ENCODE data around the gene CPXM2. TPM values are rescaled to one million over a fixed set of nuclear protein-coding genes. Genes with fewer than 3 reads are reported as not detected.

The CPXM2 gene
- total RNA-seq, 1 donor from 2014 or later: 12.1 TPM

GRCh38 chr10:123795196-123795780 lies 96.3 kb downstream of the CPXM2 start:
- no peak for DNase-seq (ENCODE audit: low read depth)

DNA sequence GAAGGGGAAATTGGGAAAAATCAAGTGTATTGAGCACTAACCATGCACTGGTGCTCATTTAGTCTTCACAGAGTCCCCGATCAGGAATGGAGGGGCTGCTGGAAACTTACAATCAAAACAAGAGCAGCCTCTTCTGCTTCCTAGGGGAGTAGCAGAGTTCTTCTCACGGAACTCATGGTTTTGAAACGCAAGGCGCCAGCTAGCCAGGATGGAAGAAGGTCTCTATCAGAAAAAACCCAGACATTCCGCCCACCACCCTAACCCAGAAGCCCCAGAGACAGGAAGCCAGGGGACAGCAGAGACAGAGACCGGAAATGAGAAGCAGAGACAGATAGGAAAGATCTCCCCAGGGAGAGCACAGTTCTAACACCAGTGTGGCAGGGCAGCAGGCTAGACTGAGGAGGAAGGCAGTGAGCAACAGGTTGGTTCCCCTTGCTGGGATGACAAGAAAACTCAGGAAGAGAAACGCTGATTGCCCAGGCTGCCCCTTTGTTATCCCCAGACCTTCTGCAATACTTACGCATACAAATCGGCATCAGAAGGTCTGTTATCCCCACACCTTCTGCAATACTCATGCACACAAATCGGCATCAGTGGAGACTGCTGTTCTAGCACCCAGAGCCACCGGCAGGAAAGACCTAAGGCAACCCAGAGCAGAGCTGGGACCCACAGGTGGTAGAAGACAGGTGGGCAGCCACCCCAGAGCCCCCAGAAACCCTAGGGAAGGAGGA lies 99.2 kb downstream of the CPXM2 start:
- DNase-seq (ENCODE audit: low read depth): no peak
- H3K36me3 ChIP-seq (ENCODE audit: control insufficient read depth, insufficient read depth, low read length): no peaks in the 10 kb centered on the region
- H3K27me3 ChIP-seq (ENCODE audit: control insufficient read depth, insufficient read depth, low read length): no peaks in the 10 kb centered on the region
- TF ChIP-seq CTCF (IDR thresholded peaks at IDR 0.05; ENCODE audit: insufficient read depth, low read length, poor library complexity, severe bottlenecking): no peak
- H3K4me3 ChIP-seq (ENCODE audit: low read depth, low read length): no peak overlapping the region

More at GRCh38 chr10:123795196-123795780, 96.3 kb downstream of the CPXM2 start:
- TF ChIP-seq CTCF (IDR thresholded peaks at IDR 0.05; ENCODE audit: insufficient read depth, low read length, poor library complexity, severe bottlenecking): no peak
- no peaks in the 10 kb centered on the region for H3K36me3 ChIP-seq (ENCODE audit: control insufficient read depth, insufficient read depth, low read length)
- H3K4me3 ChIP-seq (ENCODE audit: low read depth, low read length): no peak overlapping the region
- no peaks in the 10 kb centered on the region for H3K27me3 ChIP-seq (ENCODE audit: control insufficient read depth, insufficient read depth, low read length)

DNA sequence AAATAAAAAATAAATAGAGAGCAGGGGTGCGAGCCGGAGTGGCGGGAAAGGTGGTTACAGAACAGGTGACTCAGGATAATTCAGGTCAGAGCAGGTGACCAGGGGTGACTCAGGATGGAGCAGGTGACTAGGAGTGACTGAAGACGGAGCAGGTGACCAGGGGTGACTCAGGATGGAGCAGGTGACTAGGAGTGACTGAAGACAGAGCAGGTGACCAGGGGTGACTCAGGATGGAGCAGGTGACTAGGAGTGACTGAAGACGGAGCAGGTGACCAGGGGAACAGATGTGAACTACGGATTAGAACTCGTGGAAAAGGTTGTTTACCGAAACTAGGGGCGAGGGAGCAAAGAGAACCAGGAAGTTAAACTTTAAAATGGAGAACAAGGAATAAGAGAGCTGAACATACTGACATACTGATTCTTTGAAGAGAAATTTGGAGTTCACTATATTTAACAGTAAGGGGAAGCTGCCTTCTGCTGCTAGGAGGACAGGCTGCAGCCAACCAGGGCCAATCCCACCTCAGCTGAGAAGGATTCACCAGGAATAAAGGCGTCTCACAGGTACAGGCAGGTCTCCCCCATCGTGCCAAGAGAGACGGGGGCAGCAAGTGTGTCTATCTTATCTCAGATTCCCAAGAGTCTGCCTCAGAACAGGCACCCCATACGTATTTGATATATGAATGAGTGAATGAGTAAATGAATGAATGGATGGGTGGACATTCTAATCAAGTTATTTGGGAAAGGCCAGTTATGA lies 101.3 kb downstream of the CPXM2 start:
- DNase-seq (ENCODE audit: low read depth): no peak
- no peak overlapping the region for H3K4me3 ChIP-seq (ENCODE audit: low read depth, low read length)
- H3K27me3 ChIP-seq (ENCODE audit: control insufficient read depth, insufficient read depth, low read length): no peaks in the 10 kb centered on the region
- H3K36me3 ChIP-seq (ENCODE audit: control insufficient read depth, insufficient read depth, low read length): no peaks in the 10 kb centered on the region
- TF ChIP-seq CTCF (IDR thresholded peaks at IDR 0.05; ENCODE audit: insufficient read depth, low read length, poor library complexity, severe bottlenecking): no peak

- no peaks in the 10 kb centered on the region for H3K36me3 ChIP-seq (ENCODE audit: control insufficient read depth, insufficient read depth, low read length)
- DNase-seq (ENCODE audit: low read depth): no peak
- H3K4me3 ChIP-seq (ENCODE audit: low read depth, low read length): no peak overlapping the region
- no peak for TF ChIP-seq CTCF (IDR thresholded peaks at IDR 0.05; ENCODE audit: insufficient read depth, low read length, poor library complexity, severe bottlenecking)
- H3K27me3 ChIP-seq (ENCODE audit: control insufficient read depth, insufficient read depth, low read length): no peaks in the 10 kb centered on the region
Measured at GRCh38 chr10:123788981-123789380, 102.6 kb downstream of the CPXM2 start.

DNA sequence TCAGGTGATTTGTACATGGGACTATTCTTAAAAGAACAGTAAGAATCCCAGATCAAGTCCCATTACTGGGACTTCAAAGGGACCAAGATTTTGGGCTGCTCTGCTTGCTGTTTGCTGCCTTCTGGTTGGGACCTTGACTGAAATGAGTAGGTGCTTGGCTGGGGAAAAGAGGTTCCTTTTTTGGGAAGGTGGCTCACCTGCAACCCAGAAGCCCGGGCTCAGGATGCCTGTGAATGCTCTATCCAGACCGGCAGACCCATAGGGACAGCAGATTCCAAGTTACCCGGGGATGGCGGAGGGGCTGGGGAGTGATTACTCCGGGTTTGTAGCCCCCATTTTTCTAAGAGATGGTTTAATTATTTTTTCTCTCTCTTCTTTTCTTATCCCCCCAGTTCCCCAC lies 104.0 kb downstream of the CPXM2 start:
- Histone ChIP-seq H3K36me3 (ENCODE audit: control insufficient read depth, insufficient read depth, low read length) (no peaks in the 10 kb centered on the region), H3K27me3 (ENCODE audit: control insufficient read depth, insufficient read depth, low read length) (no peaks in the 10 kb centered on the region), H3K4me3 (ENCODE audit: low read depth, low read length) (no peak overlapping the region)
- no peak for DNase-seq (ENCODE audit: low read depth)
- no peak for TF ChIP-seq CTCF (IDR thresholded peaks at IDR 0.05; ENCODE audit: insufficient read depth, low read length, poor library complexity, severe bottlenecking)

Data from kidney epithelial cell (primary cell).